Calu3 (cell line): ENCODE data around the gene HLA-F. TPM values are rescaled to one million over a fixed set of nuclear protein-coding genes. Genes with fewer than 3 reads are reported as not detected.

Source experiments
- BruUV-seq: library from RNA; stranded (reverse); fragments of 400-500 nt; replicated peaks from 2 replicates; lab custom pipeline; 2021; lab: Mats Ljungman, UMichigan
- CTCF ChIA-PET: fragments of 300-600 bp; sonication (Branson Sonifier 250); formaldehyde crosslinking; loops from one replicate; lab custom pipeline; 2022; ENCODE audit warnings: antibody characterized with exemption; lab: Charles Lee
- DNase-seq: peaks from one replicate; pipeline ENCODE4 v3.0.0; 2022
- H3K27ac Mint-ChIP-seq: one replicate; pipeline ENCODE4 v1.8.0; 2022; ENCODE audit warnings: mixed read lengths; ENCODE audit not compliant: unreplicated experiment
- H3K27me3 Mint-ChIP-seq: one replicate; pipeline ENCODE4 v1.8.0; 2022; ENCODE audit warnings: mixed read lengths; ENCODE audit not compliant: unreplicated experiment
- H3K36me3 Mint-ChIP-seq: one replicate; pipeline ENCODE4 v1.8.0; 2022; ENCODE audit warnings: mild to moderate bottlenecking, moderate library complexity, mixed read lengths; ENCODE audit not compliant: insufficient read depth, unreplicated experiment
- H3K4me1 Mint-ChIP-seq: one replicate; pipeline ENCODE4 v1.8.0; 2022; ENCODE audit warnings: mild to moderate bottlenecking, low read depth, mixed read lengths; ENCODE audit not compliant: unreplicated experiment
- H3K4me3 Mint-ChIP-seq: one replicate; pipeline ENCODE4 v1.8.0; 2022; ENCODE audit warnings: mild to moderate bottlenecking, low read depth, moderate library complexity, mixed read lengths; ENCODE audit not compliant: unreplicated experiment
- H3K9me3 Mint-ChIP-seq: one replicate; pipeline ENCODE4 v1.8.0; 2022; ENCODE audit warnings: low read depth, mixed read lengths; ENCODE audit not compliant: unreplicated experiment
- intact Hi-C: fragments of 100-400 bp; cut with micrococcal nuclease; formaldehyde crosslinking; loops from one replicate; pipeline ENCODE4 v1.10.0; 2022; ENCODE audit not compliant: unreplicated experiment
- total RNA-seq: library from RNA; stranded (reverse); gene quantifications from 2 replicates; pipeline ENCODE4 v1.2.3, GENCODE V29; 2022
- TF ChIP-seq, protein P1 (sequence below): fragments of 200-600 bp; IDR thresholded peaks from one replicate; pipeline ENCODE4 v1.8.0; 2022; ENCODE audit warnings: antibody characterized with exemption; ENCODE audit not compliant: unreplicated experiment

Gene HLA-F
- total RNA-seq, 1 experiment from 2014 or later, result 57.9 TPM

DNA sequence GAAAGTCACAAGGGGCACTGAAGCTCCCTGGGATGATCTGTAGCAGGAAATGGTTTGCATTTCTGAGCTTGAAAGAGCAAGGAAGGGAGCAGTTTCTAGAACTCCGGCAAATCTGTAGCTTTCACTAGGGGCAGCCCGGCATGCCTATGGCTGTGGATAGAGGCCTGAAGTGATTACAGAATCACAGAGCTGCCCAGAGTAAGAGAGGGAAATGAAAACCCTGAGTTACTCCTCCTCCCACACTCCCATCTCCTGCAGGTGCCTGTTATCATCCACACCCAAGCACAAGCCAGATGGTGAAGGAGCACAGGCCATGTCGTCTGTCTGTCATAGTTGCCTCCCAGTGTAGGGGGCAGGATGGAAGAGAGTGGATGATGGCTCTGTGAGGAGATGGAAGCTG lies 37.1 kb downstream of the HLA-F start:
- no TSS peak for BruUV-seq

DNA sequence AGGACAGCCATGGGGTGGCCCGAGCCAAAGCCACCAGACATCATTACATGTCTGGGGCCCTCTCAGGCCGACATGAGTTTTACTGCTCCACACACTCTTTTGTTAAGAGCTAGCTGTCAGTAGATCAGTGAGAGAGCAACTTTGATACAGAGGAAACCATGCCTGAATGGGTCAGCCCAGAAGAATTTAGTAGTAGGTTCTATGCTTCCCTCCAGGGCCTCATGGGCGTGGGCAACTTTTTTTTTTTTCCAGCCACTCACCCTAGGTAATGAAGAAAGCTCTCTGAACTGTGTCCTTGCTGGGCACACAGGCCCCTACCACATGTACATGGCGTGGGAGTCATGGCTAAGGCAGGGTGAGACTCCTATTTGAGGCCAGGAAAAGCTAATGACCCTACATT lies 38.8 kb downstream of the HLA-F start:
- no peak for DNase-seq
- CTCF ChIA-PET, result no interaction called here
- peaks cover 39% of the 10 kb centered on the region for H3K4me1 Mint-ChIP-seq
- peaks cover 29% of the 10 kb centered on the region for H3K27me3 Mint-ChIP-seq
- intact Hi-C loops, result loop anchor here (2.0 kb wide), 1 partner anchor 25 kb away; no protein-coding TSS in a partner anchor
- no peaks in the 10 kb centered on the region for H3K9me3 Mint-ChIP-seq
- H3K4me3 Mint-ChIP-seq, result no peak overlapping the region
- H3K36me3 Mint-ChIP-seq, result no peaks in the 10 kb centered on the region
- no TSS peak for BruUV-seq
- no peak overlapping the region for H3K27ac Mint-ChIP-seq
- TF ChIP-seq, protein P1, sequence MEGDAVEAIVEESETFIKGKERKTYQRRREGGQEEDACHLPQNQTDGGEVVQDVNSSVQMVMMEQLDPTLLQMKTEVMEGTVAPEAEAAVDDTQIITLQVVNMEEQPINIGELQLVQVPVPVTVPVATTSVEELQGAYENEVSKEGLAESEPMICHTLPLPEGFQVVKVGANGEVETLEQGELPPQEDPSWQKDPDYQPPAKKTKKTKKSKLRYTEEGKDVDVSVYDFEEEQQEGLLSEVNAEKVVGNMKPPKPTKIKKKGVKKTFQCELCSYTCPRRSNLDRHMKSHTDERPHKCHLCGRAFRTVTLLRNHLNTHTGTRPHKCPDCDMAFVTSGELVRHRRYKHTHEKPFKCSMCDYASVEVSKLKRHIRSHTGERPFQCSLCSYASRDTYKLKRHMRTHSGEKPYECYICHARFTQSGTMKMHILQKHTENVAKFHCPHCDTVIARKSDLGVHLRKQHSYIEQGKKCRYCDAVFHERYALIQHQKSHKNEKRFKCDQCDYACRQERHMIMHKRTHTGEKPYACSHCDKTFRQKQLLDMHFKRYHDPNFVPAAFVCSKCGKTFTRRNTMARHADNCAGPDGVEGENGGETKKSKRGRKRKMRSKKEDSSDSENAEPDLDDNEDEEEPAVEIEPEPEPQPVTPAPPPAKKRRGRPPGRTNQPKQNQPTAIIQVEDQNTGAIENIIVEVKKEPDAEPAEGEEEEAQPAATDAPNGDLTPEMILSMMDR, result no peak

More for the DNA sequence above, 37.1 kb downstream of the HLA-F start:
- Mint-ChIP-seq H3K27ac (no peak overlapping the region), H3K36me3 (no peaks in the 10 kb centered on the region), H3K4me3 (no peak overlapping the region), H3K27me3 (peaks cover 29% of the 10 kb centered on the region), H3K9me3 (no peaks in the 10 kb centered on the region), H3K4me1 (peaks cover 39% of the 10 kb centered on the region)
- DNase-seq, result no peak
- TF ChIP-seq, protein P1, result no peak
- CTCF ChIA-PET, result interaction anchor here (0.7 kb wide), 1 partner anchor 415 kb away, joined by 4 read pairs; no protein-coding TSS in a partner anchor
- intact Hi-C loops, result no loop called here

DNA sequence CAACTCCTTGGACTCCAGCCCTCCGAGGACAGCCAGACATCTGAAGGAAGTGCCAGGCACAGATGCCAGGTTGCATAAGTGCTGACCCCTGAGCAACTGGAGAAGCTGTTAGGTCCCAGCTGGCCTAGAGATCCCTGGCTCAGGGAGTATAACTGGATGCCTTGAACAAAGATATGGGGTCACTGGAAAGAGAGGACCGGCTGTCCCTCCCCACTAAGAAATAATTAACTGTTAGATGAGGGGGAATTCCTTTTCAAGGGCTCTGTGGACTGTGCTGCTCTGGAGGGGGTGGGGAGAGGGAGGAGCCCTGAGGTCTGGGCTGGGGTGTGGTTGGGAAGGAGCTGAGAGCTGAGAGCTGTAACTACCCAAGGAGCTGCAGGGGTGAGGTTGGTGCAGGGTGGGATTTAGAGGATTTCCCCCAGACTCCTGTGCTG lies 39.6 kb downstream of the HLA-F start:
- Mint-ChIP-seq H3K9me3 (no peaks in the 10 kb centered on the region), H3K27me3 (peaks cover 29% of the 10 kb centered on the region), H3K4me1 (peaks cover 31% of the 10 kb centered on the region), H3K4me3 (no peak overlapping the region), H3K27ac (no peak overlapping the region), H3K36me3 (no peaks in the 10 kb centered on the region)
- DNase-seq, result peak; percentile 33
- intact Hi-C loops, result loop anchor here (2.0 kb wide), 1 partner anchor 24 kb away; no protein-coding TSS in a partner anchor
- CTCF ChIA-PET, result interaction anchor here (1.3 to 1.4 kb wide), 2 partner anchors 10 to 13 kb away, joined by 3 to 7 read pairs; no protein-coding TSS in a partner anchor
- BruUV-seq, result no TSS peak
- TF ChIP-seq, protein P1, result no peak

DNA sequence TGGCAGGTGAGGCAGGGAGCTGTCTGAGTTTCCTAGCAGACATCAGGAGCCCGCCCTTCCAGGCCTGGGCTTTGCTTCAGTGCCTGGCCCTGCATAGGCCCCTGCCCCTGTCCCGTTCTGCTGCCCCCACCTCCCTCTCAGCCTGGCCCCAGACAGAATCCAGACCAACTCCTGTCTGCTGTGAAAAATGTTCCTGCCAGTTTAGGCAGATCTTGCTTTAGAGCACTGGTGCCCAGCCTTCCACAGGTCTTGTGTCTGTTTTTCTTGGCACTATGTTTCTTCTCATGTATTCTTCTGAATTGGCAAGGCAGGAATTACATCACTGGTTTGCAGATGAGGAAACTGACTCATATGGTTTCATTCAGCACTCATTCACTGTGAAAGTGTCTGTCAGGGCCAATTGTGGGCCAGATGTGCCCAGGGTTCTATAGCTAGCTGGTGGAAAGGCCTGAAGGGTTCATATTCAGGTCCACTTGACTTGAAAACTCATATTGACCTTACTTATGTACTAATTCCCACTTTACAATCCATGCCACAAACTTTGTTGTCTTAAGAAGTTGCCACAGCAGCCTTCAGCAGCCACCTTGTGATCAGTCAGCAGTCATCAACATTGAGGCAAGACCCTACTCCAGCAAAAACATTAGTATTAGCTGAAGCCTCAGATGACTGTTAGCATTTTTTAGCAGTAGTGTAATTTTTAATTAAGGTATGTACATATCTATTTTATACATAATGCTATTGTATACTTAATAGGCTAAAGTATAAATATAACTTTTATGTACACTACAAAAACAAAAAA lies 40.5 kb downstream of the HLA-F start:
- peaks cover 36% of the 10 kb centered on the region for H3K27me3 Mint-ChIP-seq
- no peak overlapping the region for H3K4me3 Mint-ChIP-seq
- TF ChIP-seq, protein P1, result no peak
- H3K4me1 Mint-ChIP-seq, result peaks cover 28% of the 10 kb centered on the region
- intact Hi-C loops, result loop anchor here (2.0 kb wide), 1 partner anchor 23 kb away; no protein-coding TSS in a partner anchor
- H3K36me3 Mint-ChIP-seq, result no peaks in the 10 kb centered on the region
- H3K9me3 Mint-ChIP-seq, result no peaks in the 10 kb centered on the region
- no peak overlapping the region for H3K27ac Mint-ChIP-seq
- no TSS peak for BruUV-seq
- no peak for DNase-seq
- CTCF ChIA-PET, result interaction anchor here (0.7 to 1.4 kb wide), 3 partner anchors 11 to 449 kb away, joined by 3 to 7 read pairs (median 3); partner anchors contain the start of gene TRIM26
